ENCODE data around the gene LMX1B.
"Not testable (repeated sequence)": the region's sequence is repeated elsewhere in the genome, so short reads cannot be mapped to it uniquely, and the experiment has no call there.

- not testable (repeated sequence) for TF ChIP-seq CTCF (tag by site-specific recombination; IDR thresholded peaks at IDR 0.05); GLI4 (tag by site-specific recombination; IDR thresholded peaks at IDR 0.05); PBX3 (CRISPR knock-in tag; IDR thresholded peaks at IDR 0.05); SP2 (tag by site-specific recombination; IDR thresholded peaks at IDR 0.05); ZNF311 (tag by site-specific recombination; IDR thresholded peaks at IDR 0.05; ENCODE audit: borderline replicate concordance); YY2 (tag by site-specific recombination; IDR thresholded peaks at IDR 0.05); ZNF398 (tag by site-specific recombination; IDR thresholded peaks at IDR 0.05); ZNF121 (tag by site-specific recombination; IDR thresholded peaks at IDR 0.05); ZNF561 (tag by site-specific recombination; IDR thresholded peaks at IDR 0.05; ENCODE audit: borderline replicate concordance)
Observed at GRCh38 chr9:126707712-126708111, 94.0 kb downstream of the LMX1B start.

All from HEK293 (cell line).